Large intestine (tissue), 3 donors: ENCODE measurements around the gene PPIF. TPM values are rescaled to one million over a fixed set of nuclear protein-coding genes. Genes with fewer than 3 reads are reported as not detected.

Experiments
- DNase-seq, 2 donors: peaks; one replicate each; pipeline versions ENCODE4 v3.0.0 to v3.0.0-alpha.2; 2013
- H3K27ac ChIP-seq: one replicate; pipeline ENCODE4 v1.5.1; 2013; ENCODE audit warnings: low read length
- H3K27me3 ChIP-seq: 2 replicates; pipeline ENCODE4 v1.6.1; 2013; ENCODE audit warnings: low read length; ENCODE audit not compliant: control insufficient read depth, insufficient read depth
- H3K36me3 ChIP-seq: 2 replicates; pipeline ENCODE4 v1.6.1; 2013; ENCODE audit warnings: low read length; ENCODE audit not compliant: control insufficient read depth, insufficient read depth
- H3K4me1 ChIP-seq: one replicate; pipeline ENCODE4 v1.6.1; 2013; ENCODE audit warnings: low read length; ENCODE audit not compliant: control insufficient read depth, insufficient read depth
- H3K4me3 ChIP-seq: one replicate; pipeline ENCODE4 v1.5.1; 2013; ENCODE audit warnings: low read length
- H3K9me3 ChIP-seq: one replicate; pipeline ENCODE4 v1.6.1; 2013; ENCODE audit warnings: mild to moderate bottlenecking, low read depth, low read length, moderate library complexity; ENCODE audit not compliant: control insufficient read depth
- WGBS: methylation state at CpG from one replicate; pipeline ENCODE4 v1.1.5; 2013; ENCODE audit warnings: low lambda C conversion rate; ENCODE audit not compliant: insufficient coverage; 5-methylcytosine and 5-hydroxymethylcytosine counted together
- polyA plus RNA-seq: library from polyadenylated mRNA; unstranded; fragments of 120-200 nt; gene quantifications from one replicate; pipeline ENCODE4 v1.2.1, GENCODE V29; 2013

PPIF gene
- polyA plus RNA-seq, 1 donor = 67.5 TPM

DNA sequence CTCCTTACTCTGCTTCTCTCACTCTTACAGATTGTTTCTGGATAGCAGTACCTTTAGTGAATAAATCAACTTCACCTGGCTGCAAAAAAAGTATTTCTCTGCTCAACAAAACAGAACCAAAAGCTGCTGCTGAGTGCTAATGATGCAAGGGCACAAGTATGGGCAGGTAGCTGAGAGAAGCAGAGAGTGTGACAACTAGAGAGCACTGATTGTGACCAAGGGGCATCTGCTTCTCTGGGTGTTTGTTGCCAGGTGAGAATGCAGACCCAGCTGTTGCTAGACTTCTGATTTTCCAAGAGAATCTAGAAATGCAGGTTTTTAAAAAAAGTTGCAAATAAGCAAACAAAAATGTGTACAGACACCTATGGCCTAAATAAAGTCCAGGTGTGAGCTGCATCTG is 25.3 kb upstream of the PPIF start:
- peaks cover 3% of the 10 kb centered on the region for H3K4me1 ChIP-seq
- DNase-seq = no peak
- H3K27me3 ChIP-seq = no peaks in the 10 kb centered on the region
- H3K4me3 ChIP-seq = no peak overlapping the region
- no peak overlapping the region for H3K27ac ChIP-seq
- peaks cover 5% of the 10 kb centered on the region for H3K9me3 ChIP-seq
- H3K36me3 ChIP-seq = no peaks in the 10 kb centered on the region

- H3K4me1 ChIP-seq = peaks cover 1% of the 10 kb centered on the region
- no peak overlapping the region for H3K4me3 ChIP-seq
- peak in 1 of 2 donors; percentile 37 for DNase-seq
- no peaks in the 10 kb centered on the region for H3K27me3 ChIP-seq
- no peaks in the 10 kb centered on the region for H3K36me3 ChIP-seq
- peaks cover 5% of the 10 kb centered on the region for H3K9me3 ChIP-seq
- no peak overlapping the region for H3K27ac ChIP-seq
- no CpG with 5 or more reads among the region's 15 CpGs for WGBS
Observed at GRCh38 chr10:79322616-79323543, 24.4 kb upstream of the PPIF start.

DNA sequence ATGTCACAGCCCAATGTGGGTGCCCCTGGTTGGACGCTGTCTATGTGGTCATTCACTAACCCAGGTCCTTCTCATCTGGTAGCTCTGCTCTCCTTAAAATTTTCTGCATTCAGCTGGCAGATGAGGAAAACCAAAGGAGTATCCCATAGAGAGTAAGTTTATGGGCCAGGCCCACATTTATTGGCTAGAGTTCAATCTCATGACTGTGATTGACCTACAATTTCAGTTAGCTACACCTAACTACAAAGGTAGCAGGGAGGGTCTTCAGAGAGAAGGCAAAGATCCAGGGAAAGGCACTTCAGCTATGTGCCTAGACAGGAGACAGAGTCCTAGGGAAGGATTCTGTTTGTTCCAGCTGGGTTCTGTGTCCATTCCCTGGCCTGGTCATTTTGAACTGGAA is 23.7 kb upstream of the PPIF start:
- DNase-seq = no peak
- no CpG with 5 or more reads among the region's 1 CpG for WGBS
- no peaks in the 10 kb centered on the region for H3K4me1 ChIP-seq
- peaks cover 5% of the 10 kb centered on the region for H3K9me3 ChIP-seq
- H3K27me3 ChIP-seq = no peaks in the 10 kb centered on the region
- H3K4me3 ChIP-seq = no peak overlapping the region
- H3K36me3 ChIP-seq = no peaks in the 10 kb centered on the region
- no peak overlapping the region for H3K27ac ChIP-seq

GRCh38 chr10:79324032-79324695 is 23.1 kb upstream of the PPIF start:
- WGBS = no CpG with 5 or more reads among the region's 10 CpGs
- DNase-seq = no peak
- Histone ChIP-seq H3K27ac (no peak overlapping the region), H3K9me3 (peaks cover 4% of the 10 kb centered on the region), H3K27me3 (no peaks in the 10 kb centered on the region), H3K4me1 (no peaks in the 10 kb centered on the region), H3K4me3 (no peak overlapping the region), H3K36me3 (no peaks in the 10 kb centered on the region)

DNA sequence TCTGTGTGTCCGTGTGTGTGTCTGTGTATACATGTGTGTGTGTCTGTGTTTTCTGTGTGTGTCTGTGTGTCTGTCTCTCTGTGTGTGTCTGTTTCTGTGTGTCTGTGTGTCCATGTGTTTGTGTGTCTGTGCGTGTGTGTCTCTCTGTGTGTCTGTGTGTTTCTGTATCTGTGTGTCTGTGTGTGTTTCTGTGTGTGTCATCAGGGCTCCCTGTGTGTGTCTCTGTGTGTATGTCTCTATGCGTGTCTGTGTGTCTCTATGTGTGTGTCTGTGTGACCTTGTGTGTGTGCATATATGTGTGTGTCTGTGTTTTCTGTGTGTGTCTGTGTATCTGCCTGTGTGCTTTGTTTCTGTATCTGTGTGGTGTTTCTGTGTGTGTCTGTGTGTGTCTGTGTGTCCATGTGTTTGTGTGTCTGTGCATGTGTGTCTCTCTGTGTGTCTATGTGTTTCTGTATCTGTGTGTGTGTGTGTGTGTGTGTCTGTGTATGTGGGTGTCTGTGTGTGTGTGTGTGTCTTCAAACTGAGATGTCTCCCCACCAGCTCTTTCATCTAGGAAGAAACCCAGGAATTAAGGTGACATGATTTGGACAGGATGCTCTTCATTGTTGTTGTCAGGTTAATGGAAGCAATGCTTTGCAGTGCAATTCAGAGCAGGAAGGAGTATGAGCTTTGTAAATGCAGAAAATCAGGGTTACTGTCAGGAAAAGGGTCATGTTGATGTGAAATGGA is 20.7 kb upstream of the PPIF start:
- DNase-seq = no peak
- no CpG with 5 or more reads among the region's 3 CpGs for WGBS

DNA sequence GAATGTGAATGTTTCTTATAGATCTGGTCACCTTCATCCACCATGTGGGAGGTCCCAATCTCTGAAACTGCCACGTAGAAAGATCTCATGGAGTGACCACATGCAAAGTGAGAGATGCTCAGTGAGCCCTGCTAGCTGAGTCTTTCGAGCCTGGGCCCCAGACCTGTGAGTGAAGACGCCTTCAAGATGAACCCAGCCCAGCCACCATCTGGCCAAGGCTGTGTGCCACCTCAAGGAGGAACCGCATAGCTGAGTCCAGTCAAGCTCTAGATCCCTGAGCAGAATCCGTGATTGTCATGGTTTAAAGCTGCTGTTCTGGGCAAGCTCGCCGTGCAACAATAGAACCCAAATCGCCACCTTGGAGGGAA is 20.2 kb upstream of the PPIF start:
- H3K36me3 ChIP-seq = no peaks in the 10 kb centered on the region
- no peaks in the 10 kb centered on the region for H3K9me3 ChIP-seq
- no peaks in the 10 kb centered on the region for H3K4me1 ChIP-seq
- no peak overlapping the region for H3K27ac ChIP-seq
- WGBS = no CpG with 5 or more reads among the region's 8 CpGs
- no peak for DNase-seq
- no peak overlapping the region for H3K4me3 ChIP-seq
- H3K27me3 ChIP-seq = no peaks in the 10 kb centered on the region

More for the DNA sequence above, 20.7 kb upstream of the PPIF start:
- no peaks in the 10 kb centered on the region for H3K4me1 ChIP-seq
- no peak overlapping the region for H3K4me3 ChIP-seq
- H3K27ac ChIP-seq = no peak overlapping the region
- no peaks in the 10 kb centered on the region for H3K36me3 ChIP-seq
- no peaks in the 10 kb centered on the region for H3K27me3 ChIP-seq
- H3K9me3 ChIP-seq = no peaks in the 10 kb centered on the region

DNA sequence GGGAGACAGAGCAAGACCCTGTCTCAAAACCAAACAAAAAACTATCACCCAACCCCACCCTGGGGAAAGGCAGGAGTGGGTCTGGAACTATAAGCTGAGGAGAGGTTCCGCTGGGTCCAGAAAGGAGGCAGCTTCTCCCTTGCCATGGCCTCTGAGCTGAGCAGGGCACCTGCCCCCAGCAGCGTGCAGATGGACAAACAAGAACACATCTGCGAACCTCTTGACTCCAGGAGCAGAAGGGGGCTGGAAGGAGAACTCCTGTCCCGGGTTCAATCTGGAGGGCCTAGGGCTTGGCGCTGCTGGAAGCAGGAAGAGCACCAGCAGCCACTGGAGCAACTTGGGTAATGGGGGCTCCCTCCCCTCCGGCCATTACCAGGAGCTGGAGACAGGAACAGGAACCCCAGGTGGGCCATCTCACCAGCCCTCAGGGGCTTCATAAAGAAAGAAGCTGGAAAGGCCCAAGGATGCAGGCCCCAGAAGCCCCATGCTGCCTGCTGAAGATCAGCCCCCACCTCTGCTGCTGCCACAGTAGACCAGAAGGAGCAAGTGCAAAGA is 19.0 kb upstream of the PPIF start:
- H3K27me3 ChIP-seq = no peaks in the 10 kb centered on the region
- no peaks in the 10 kb centered on the region for H3K4me1 ChIP-seq
- no peaks in the 10 kb centered on the region for H3K36me3 ChIP-seq
- peak overlapping the region; percentile 8 for H3K27ac ChIP-seq
- no peak overlapping the region for H3K4me3 ChIP-seq
- no peak for DNase-seq
- H3K9me3 ChIP-seq = no peaks in the 10 kb centered on the region
- WGBS = no CpG with 5 or more reads among the region's 6 CpGs

GRCh38 chr10:79328737-79329504 is 18.3 kb upstream of the PPIF start:
- no peaks in the 10 kb centered on the region for H3K27me3 ChIP-seq
- H3K4me3 ChIP-seq = no peak overlapping the region
- 60% methylated on average over 2 of the region's 14 CpGs for whole genome bisulfite sequencing
- H3K9me3 ChIP-seq = no peaks in the 10 kb centered on the region
- H3K4me1 ChIP-seq = no peaks in the 10 kb centered on the region
- DNase-seq = peak; percentile 85 to 89
- peak overlapping the region; percentile 64 for H3K27ac ChIP-seq
- H3K36me3 ChIP-seq = no peaks in the 10 kb centered on the region

- no peak overlapping the region for H3K4me3 ChIP-seq
- no peaks in the 10 kb centered on the region for H3K36me3 ChIP-seq
- H3K27ac ChIP-seq = no peak overlapping the region
- WGBS = 50% methylated on average over 2 of the region's 9 CpGs
- H3K9me3 ChIP-seq = no peaks in the 10 kb centered on the region
- H3K4me1 ChIP-seq = no peaks in the 10 kb centered on the region
- no peaks in the 10 kb centered on the region for H3K27me3 ChIP-seq
- DNase-seq = no peak
Observed at GRCh38 chr10:79329529-79329928, 17.7 kb upstream of the PPIF start.

DNA sequence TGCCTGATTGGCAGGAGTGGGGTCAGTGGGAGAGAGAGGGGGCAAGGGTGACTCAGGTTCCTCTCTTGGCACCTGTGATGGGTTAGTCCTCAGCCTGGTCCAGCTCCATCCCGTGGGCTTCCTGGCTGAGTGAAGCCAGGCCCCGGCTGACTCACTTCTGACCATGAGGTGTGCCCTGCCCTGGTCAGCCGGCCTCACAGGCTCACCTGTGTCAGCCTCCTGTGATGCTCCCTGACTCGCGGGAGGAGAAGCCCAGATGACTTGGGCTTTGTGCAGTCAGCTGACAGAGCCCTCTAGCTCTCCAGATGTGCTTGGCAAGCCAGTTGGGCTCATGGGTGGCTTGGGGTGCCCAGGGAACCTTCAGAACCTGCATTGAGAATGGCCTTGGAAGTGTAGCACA is 16.0 kb upstream of the PPIF start:
- H3K36me3 ChIP-seq = no peaks in the 10 kb centered on the region
- no CpG with 5 or more reads among the region's 5 CpGs for WGBS
- no peak overlapping the region for H3K27ac ChIP-seq
- no peak overlapping the region for H3K4me3 ChIP-seq
- no peaks in the 10 kb centered on the region for H3K9me3 ChIP-seq
- no peaks in the 10 kb centered on the region for H3K27me3 ChIP-seq
- H3K4me1 ChIP-seq = no peaks in the 10 kb centered on the region
- DNase-seq = no peak
